Natural killer cell (primary cell): ENCODE measurements around the gene COIL. TPM values are rescaled to one million over a fixed set of nuclear protein-coding genes. Genes with fewer than 3 reads are reported as not detected.
"Not testable (repeated sequence)": the region's sequence is repeated elsewhere in the genome, so short reads cannot be mapped to it uniquely, and the experiment has no call there.

Experiments
- ATAC-seq, 3 donors: fragments of 150-1000 bp in 2 of 3; fragments of 200-7000 bp in 1 of 3; cut with Tn5 transposase; 1 replicate in 1 of 3; 2 replicates in 2 of 3; pipeline ENCODE4 v1.10.0; 2021; ENCODE audit warnings: mild to moderate bottlenecking in 2 of 3, moderate library complexity in 2 of 3
- DNase-seq, 2 donors: peaks; one replicate each; pipeline versions ENCODE4 v3.0.0 to v3.0.0-alpha.2; 2013 to 2021; ENCODE audit warnings: mixed read lengths in 1 of 2
- H3K27ac ChIP-seq: one replicate; pipeline ENCODE4 v1.5.1; 2013; ENCODE audit warnings: mild to moderate bottlenecking, low read length
- H3K27me3 ChIP-seq: one replicate; pipeline ENCODE4 v1.6.1; 2013; ENCODE audit warnings: low read length; ENCODE audit not compliant: control insufficient read depth, insufficient read depth
- H3K36me3 ChIP-seq: one replicate; pipeline ENCODE4 v1.6.1; 2013; ENCODE audit warnings: low read length; ENCODE audit not compliant: control insufficient read depth, insufficient read depth
- H3K4me1 ChIP-seq: one replicate; pipeline ENCODE4 v1.6.1; 2013; ENCODE audit warnings: low read length; ENCODE audit not compliant: control insufficient read depth, insufficient read depth
- H3K4me3 ChIP-seq: one replicate; pipeline ENCODE4 v1.5.1; 2013; ENCODE audit warnings: low read length
- H3K9me3 ChIP-seq: one replicate; pipeline ENCODE4 v1.6.1; 2013; ENCODE audit warnings: low read length; ENCODE audit not compliant: control insufficient read depth, insufficient read depth
- H3K27ac Mint-ChIP-seq, 2 donors: one replicate each; pipeline ENCODE4 v1.8.0; 2022; ENCODE audit warnings: mild to moderate bottlenecking in 2 of 2, mixed read lengths in 2 of 2, moderate library complexity in 1 of 2
- H3K27me3 Mint-ChIP-seq, 2 donors: one replicate each; pipeline ENCODE4 v1.8.0; 2022; ENCODE audit warnings: low read depth in 2 of 2, mixed read lengths in 2 of 2
- H3K36me3 Mint-ChIP-seq: one replicate; pipeline ENCODE4 v1.8.0; 2022; ENCODE audit warnings: mixed read lengths
- H3K4me1 Mint-ChIP-seq, 2 donors: one replicate each; pipeline ENCODE4 v1.8.0; 2022; ENCODE audit warnings: mixed read lengths in 2 of 2
- H3K4me3 Mint-ChIP-seq: one replicate; pipeline ENCODE4 v1.8.0; 2022; ENCODE audit warnings: mild to moderate bottlenecking, moderate library complexity, mixed read lengths
- H3K9me3 Mint-ChIP-seq, 2 donors: one replicate each; pipeline ENCODE4 v1.8.0; 2022; ENCODE audit warnings: mixed read lengths in 2 of 2
- CTCF ChIP-seq: fragments of 200-600 bp; IDR thresholded peaks from one replicate; pipeline ENCODE4 v1.8.0; 2022; ENCODE audit warnings: antibody characterized with exemption
- WGBS: methylation state at CpG from one replicate; pipeline ENCODE4 v1.1.7; 2013; ENCODE audit warnings: missing lambda C conversion rate; ENCODE audit not compliant: insufficient coverage; 5-methylcytosine and 5-hydroxymethylcytosine counted together
- intact Hi-C: fragments of 100-400 bp; cut with micrococcal nuclease; formaldehyde crosslinking; loops from one replicate; pipeline ENCODE4 v1.14.2; 2022
- total RNA-seq, 4 donors: library from RNA; stranded (reverse); fragments of 120-200 nt in 1 of 4; gene quantifications; one replicate each; pipeline versions ENCODE4 v1.2.3 to v1.2.4, GENCODE V29; 2013 to 2022

COIL gene
- total RNA-seq, 3 donors from 2014 or later (not counting 1 experiment from before 2014, with no cell fraction given), result 18.6 to 23.8 (median 20.6) TPM

- H3K27me3 ChIP-seq, result no peaks in the 10 kb centered on the region
- peaks cover 25% of the 10 kb centered on the region for H3K36me3 Mint-ChIP-seq
- no peak overlapping the region for H3K27ac ChIP-seq
- 100% methylated on average over 1 of the region's 3 CpGs for WGBS
- H3K4me3 ChIP-seq, result no peak overlapping the region
- H3K27me3 Mint-ChIP-seq, result no peaks in the 10 kb centered on the region
- no peak for ATAC-seq
- no peaks in the 10 kb centered on the region for H3K9me3 ChIP-seq
- no peak overlapping the region for H3K27ac Mint-ChIP-seq
- intact Hi-C loops, result no loop called here
- no peak overlapping the region for H3K4me3 Mint-ChIP-seq
- H3K9me3 Mint-ChIP-seq, result no peaks in the 10 kb centered on the region
- DNase-seq, result no peak
- peaks cover 0 to 8% of the 10 kb centered on the region in 2 donors for H3K4me1 Mint-ChIP-seq
- no peaks in the 10 kb centered on the region for H3K4me1 ChIP-seq
- TF ChIP-seq CTCF, result no peak
- peaks cover 36% of the 10 kb centered on the region for H3K36me3 ChIP-seq
Observed at GRCh38 chr17:56945938-56946505, 14.8 kb downstream of the COIL start.

- 91% methylated on average over 10 of the region's 10 CpGs for WGBS
- Histone ChIP-seq H3K4me1 (no peaks in the 10 kb centered on the region), H3K36me3 (peaks cover 29% of the 10 kb centered on the region), H3K27me3 (no peaks in the 10 kb centered on the region), H3K4me3 (no peak overlapping the region), H3K9me3 (no peaks in the 10 kb centered on the region), H3K27ac (no peak overlapping the region)
- no peak overlapping the region for H3K4me3 Mint-ChIP-seq
- H3K36me3 Mint-ChIP-seq, result peaks cover 6% of the 10 kb centered on the region
- intact Hi-C loops, result no loop called here
- H3K4me1 Mint-ChIP-seq, result no peaks in the 10 kb centered on the region
- ATAC-seq (no peak), DNase-seq (no peak)
- TF ChIP-seq CTCF, result no peak
- no peak overlapping the region for H3K27ac Mint-ChIP-seq
- H3K9me3 Mint-ChIP-seq, result no peaks in the 10 kb centered on the region
- H3K27me3 Mint-ChIP-seq, result no peaks in the 10 kb centered on the region
Observed at GRCh38 chr17:56943505-56944125, 17.2 kb downstream of the COIL start.

GRCh38 chr17:56939869-56940484, 20.9 kb downstream of the COIL start:
- peak in 1 of 2 donors; percentile 76 for DNase-seq
- Histone ChIP-seq H3K36me3 (peaks cover 44% of the 10 kb centered on the region), H3K27ac (no peak overlapping the region), H3K27me3 (no peaks in the 10 kb centered on the region), H3K4me1 (no peaks in the 10 kb centered on the region), H3K4me3 (no peak overlapping the region), H3K9me3 (no peaks in the 10 kb centered on the region)
- intact Hi-C loops, result loop anchor here (1.0 kb wide), 2 partner anchors 49 to 121 kb away; no protein-coding TSS in a partner anchor
- H3K4me3 Mint-ChIP-seq, result no peak overlapping the region
- H3K27ac Mint-ChIP-seq, result no peak overlapping the region
- TF ChIP-seq CTCF, result peak; percentile 72
- WGBS, result 59% methylated on average over 10 of the region's 11 CpGs
- no peaks in the 10 kb centered on the region for H3K9me3 Mint-ChIP-seq
- H3K36me3 Mint-ChIP-seq, result peaks cover 24% of the 10 kb centered on the region
- no peaks in the 10 kb centered on the region for H3K4me1 Mint-ChIP-seq
- ATAC-seq, result peak; percentile 74 to 79 (median 75)
- no peaks in the 10 kb centered on the region for H3K27me3 Mint-ChIP-seq

GRCh38 chr17:56938206-56938605, 22.6 kb downstream of the COIL start:
- H3K4me1 ChIP-seq, H3K27ac ChIP-seq, H3K9me3 Mint-ChIP-seq, H3K27me3 Mint-ChIP-seq, H3K4me3 Mint-ChIP-seq, intact Hi-C loops, ATAC-seq, H3K4me3 ChIP-seq, H3K9me3 ChIP-seq, H3K27me3 ChIP-seq, H3K27ac Mint-ChIP-seq, DNase-seq: not testable (repeated sequence)
- H3K36me3 ChIP-seq, result peaks cover 37% of the 10 kb centered on the region
- peaks cover 13% of the 10 kb centered on the region in 2 donors for H3K4me1 Mint-ChIP-seq
- WGBS, result 90% methylated on average over 4 of the region's 5 CpGs
- H3K36me3 Mint-ChIP-seq, result peaks cover 21% of the 10 kb centered on the region
